GM19043 (cell line): Measurements from ENCODE around the gene OXER1.
"Not testable (repeated sequence)": the region's sequence is repeated elsewhere in the genome, so short reads cannot be mapped to it uniquely, and the experiment has no call there.

Experiments
- ATAC-seq: cut with Tn5 transposase; IDR thresholded peaks from one replicate; pipeline ENCODE4 v1.9.1; 2021; ENCODE audit warnings: low read depth; ENCODE audit not compliant: unreplicated experiment

The OXER1 gene

GRCh38 chr2:42754021-42754775 is 9.7 kb downstream of the OXER1 start:
- ATAC-seq, result peak; percentile 59

DNA sequence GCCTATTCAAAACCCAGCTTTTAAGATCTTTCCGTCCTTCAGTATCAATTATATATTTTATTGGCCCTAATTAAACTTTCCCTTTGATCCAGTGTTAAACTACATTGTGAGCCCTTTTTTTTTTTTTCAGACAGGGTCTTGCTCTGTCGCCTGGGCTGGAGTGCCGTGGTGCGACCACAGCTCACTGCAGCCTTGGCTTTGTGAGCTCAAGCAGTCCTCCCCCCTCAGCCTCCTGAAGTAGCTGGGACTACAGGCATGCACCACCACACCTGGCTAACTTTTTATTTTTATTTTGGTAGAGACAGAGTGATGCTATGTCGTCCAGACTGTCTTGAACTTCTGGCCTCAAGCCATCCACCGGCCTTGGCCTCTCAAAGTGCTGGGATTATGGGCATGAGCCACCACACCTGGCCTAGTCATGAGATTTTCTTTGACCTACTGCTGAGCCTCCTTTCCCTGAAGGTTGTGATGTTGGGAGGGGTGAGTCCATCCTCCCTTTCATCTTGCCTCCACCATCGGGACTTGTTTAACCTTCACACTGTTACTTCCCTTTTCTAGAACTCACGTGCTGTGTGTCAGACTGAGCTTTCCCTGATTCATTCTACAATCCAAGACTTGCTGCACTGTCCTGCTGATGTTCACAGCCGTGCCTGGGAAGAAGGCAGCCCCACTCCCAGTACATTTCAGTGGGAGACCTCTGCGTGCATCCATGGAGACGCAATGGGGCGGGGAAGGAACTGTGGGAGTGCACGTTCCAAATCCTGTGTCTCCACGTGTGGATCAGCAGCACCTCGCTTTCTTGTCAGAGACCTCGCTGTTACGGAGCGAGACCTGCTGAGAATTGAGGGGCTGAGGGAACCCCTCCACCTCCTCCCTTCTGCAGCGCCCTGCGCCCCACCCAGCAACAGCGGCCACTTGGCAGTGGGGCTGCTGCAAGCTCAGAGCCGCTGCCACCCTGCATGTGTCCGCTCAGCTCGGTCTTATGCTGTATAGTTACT is 10.8 kb downstream of the OXER1 start:
- no peak for ATAC-seq

DNA sequence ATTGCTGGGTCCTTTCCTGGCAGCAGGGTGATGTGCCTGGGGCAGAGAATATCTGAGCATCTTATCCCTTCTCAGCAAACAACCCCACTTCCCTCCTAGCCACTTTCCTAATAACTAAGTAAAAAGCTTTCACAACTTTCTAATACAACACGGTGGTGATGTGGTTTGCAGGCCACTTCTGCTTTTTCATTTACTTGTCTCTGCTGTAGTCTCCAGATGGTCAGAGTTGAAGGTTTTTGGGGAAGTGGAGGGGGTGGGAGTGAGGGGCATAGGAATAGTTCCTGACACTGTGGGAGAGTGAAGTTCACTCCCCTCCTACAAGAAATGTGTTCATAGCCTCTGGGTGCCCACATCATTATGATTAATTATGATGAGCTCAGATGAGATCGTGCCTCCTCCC is 11.6 kb downstream of the OXER1 start:
- peak; percentile 56 for ATAC-seq

DNA sequence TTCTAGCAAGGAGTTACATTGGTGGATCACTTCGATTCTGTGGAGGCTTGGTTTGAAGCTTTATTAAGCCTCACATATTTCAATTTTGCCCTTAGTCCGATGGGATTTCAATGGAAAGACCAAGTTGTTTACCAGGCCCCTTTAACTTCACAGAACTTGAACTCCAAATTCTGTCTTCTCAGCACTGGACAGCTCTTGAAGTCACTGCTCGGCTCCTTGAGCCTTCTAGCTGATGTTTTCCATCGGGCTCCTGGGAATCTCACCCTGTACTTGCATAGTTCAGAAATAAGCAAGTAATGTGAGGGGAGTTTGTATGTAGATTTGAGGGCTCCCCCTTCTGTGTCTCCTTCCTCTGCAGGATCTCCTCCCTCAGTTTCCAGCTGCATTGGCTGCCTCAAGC is 15.1 kb downstream of the OXER1 start:
- no peak for ATAC-seq

DNA sequence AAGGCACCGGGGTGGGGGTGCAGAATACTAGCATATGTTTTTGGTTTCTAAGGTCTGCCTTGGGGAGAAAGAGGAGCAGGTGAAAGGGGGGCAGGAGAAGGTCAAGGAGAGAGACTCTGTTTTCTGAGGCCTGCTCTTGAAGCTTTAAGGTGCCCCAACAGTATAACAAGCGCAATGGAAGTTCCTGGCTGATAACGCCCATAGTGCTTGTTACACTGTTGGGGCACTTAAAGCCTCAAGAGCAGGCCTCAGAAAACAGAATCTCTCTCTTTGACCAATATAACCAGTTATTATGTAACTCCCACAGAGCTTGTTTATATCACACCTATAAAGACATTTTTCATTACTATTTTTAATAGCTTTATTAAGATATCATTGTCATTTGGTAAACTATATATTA is 16.5 kb downstream of the OXER1 start:
- no peak for ATAC-seq

- no peak for ATAC-seq
Observed at GRCh38 chr2:42744545-42745082, 19.3 kb downstream of the OXER1 start.

DNA sequence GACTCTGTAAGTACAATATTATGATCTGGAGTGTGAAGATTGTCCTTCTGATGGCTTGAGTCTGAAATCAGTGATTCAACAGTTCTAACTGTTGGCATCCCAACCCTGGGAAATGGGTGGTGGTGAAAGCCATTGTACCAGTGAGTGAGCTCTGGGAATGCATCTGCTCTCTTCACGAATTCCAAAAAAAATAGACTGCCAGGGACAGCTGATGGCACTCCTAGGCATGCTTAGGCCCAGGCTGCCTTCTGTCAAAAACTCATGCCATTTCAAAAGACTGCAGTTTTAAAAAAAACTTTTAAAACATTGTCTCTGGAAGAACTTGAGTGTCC is 20.3 kb downstream of the OXER1 start:
- no peak for ATAC-seq

DNA sequence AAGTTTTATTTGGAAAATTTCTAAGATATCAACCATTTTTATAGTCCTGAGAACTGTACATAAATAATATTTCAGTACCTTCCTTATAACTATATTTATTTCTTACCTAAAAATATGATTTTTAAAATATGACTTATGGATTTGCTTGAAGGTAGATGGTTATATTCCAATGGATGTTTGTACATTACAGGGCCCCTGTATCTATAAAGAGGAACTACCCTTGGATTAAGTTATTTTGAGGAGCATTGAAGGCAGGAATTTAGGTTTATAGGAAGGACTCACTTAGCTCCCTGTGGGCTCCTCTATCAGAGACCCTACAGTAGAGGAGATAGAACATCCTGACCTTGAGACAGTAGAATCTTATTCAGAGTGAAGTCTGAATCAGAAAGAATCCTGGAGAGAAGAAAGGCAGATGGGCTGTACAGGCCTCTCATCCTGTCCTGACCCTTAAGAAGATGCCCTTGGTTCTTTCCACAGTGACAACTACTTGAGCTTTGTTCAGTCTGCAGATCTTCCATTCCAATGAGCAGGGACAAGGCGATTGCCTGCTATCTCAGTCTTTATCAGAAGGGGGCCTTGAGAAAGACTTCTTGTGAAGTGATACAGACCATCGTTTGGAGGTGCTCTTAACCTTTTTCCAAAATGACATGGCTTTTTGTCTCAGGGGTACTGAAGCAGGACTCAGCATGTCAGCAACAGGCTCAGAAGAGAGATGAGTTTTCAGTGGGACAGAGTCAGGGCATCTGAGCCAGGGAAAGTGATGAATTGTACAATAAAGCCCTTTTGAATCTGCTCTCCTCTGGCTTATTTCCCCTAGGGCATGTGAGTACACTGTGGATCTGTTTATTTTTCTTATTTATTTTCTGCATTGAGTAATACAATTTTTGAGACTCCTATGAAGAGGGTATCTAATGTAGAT is 20.9 kb downstream of the OXER1 start:
- no peak for ATAC-seq

- no peak for ATAC-seq
Observed at GRCh38 chr2:42741140-42741539, 22.8 kb downstream of the OXER1 start.

- ATAC-seq, result no peak
Observed at GRCh38 chr2:42736598-42737322, 27.2 kb downstream of the OXER1 start.

DNA sequence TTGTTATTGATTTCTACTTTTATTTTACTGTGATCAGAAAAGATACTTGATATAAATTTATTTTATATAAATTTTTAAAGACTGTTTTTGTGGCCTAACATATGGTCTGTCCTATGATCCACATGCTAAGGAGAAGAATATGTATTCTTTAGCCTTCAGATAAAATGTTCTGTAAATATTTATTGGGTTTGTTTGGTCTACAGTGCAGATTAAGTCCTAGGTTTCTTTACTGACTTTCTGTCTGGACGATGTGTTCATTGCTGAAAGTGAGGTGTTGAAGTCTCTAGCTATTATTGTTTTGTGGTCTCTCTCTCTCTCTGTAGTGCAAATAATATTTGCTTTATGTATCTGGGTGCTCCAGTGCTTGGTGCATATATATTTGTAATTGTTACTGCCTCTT is 30.1 kb downstream of the OXER1 start:
- ATAC-seq, result no peak

DNA sequence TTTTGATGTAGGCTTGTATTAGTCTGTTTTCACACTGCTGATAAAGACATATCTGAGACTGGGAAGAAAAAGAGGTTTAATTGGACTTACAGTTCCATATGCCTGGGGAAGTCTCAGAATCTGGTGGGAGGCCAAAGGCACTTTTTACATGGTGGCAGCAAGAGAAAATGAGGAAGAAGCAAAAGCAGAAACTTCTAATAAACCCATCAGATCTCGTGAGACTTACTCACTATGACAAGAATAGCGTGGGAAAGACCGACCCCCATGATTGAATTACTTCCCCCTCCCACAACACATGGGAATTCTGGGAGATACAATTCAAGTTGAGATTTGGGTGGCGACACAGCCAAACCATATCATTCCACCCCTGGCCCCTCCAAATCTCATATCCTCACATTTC is 32.6 kb downstream of the OXER1 start:
- not testable (repeated sequence) for ATAC-seq

- no peak for ATAC-seq
Observed at GRCh38 chr2:42726680-42727079, 37.3 kb downstream of the OXER1 start.

DNA sequence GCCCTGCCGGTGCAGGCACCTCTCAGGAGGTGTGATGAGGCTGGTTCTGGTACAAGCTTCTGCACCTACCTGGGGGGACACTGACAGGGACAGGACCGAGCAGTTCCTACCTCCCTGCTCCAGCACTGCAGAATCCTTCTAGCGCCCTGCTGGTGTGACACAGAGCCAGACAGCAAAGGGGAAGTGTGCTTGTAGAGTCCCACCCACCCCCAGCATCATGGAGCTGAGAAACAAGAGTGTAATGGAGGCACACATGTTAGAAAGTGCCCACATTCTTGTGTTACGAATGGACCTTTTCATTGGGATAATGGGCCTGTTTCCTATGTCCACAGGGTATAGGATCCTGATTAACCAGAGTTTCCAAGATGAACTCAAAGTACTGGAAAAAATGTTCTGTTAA is 38.3 kb downstream of the OXER1 start:
- ATAC-seq, result no peak

GRCh38 chr2:42724886-42725285 is 39.0 kb downstream of the OXER1 start:
- no peak for ATAC-seq

DNA sequence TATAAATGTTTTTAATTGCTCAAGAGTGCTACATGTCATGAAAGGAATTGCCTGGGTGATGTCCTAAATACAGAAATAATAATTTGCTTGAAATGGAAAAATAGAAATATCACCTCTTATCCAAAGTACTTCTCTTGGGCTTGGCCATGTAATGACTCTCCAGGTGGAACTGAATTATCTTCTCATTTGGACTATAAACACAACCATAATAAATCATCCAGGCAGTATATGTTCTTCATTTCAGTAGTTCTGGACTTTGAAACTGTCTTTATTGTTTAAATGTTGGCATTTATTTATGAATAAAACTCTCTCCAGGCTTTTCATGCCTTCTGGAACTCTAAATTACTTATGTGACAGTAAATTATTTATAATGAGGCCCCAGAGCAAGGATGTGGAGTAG is 40.5 kb downstream of the OXER1 start:
- no peak for ATAC-seq

- peak; percentile 97 for ATAC-seq
Observed at GRCh38 chr2:42722320-42723190, 41.4 kb downstream of the OXER1 start.

DNA sequence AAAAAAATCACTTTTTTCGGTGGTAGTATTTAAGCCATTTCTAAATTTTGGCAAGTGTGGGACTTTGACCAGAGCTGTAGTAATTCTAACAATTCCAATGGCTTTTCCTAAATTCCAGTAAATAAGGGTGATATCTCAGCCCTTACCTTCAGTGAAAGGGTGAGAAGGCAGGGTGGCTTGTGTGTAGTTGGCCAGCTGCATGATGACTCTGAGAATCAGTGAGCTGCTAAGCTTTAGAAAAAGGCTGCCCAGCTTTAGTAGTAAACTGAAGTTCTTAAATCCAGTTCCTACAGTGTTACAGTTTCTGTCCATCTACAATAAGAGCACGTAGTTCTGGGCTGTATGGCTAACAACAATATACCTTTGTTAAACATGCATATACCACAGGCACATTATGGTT is 42.0 kb downstream of the OXER1 start:
- no peak for ATAC-seq

- no peak for ATAC-seq
Observed at GRCh38 chr2:42714686-42715085, 49.2 kb downstream of the OXER1 start.
